ENCODE data around the gene EPHB4.

Gene EPHB4

GRCh38 chr7:100837099-100837836, 9.9 kb upstream of the EPHB4 start (continued):
- TF ChIP-seq GFI1B (tag by site-specific recombination; IDR thresholded peaks at IDR 0.05) (no peak), SALL2 (tag by site-specific recombination; IDR thresholded peaks at IDR 0.05; ENCODE audit: borderline replicate concordance) (no peak), ZNF747 (tag by site-specific recombination; IDR thresholded peaks at IDR 0.05) (no peak), ZNF292 (tag by site-specific recombination; IDR thresholded peaks at IDR 0.05; ENCODE audit: borderline replicate concordance, low read depth) (no peak), ZNF398 (tag by site-specific recombination; IDR thresholded peaks at IDR 0.05) (peak; percentile 25; the same call in 1 of the 2 replicates), BCL6B (tag by site-specific recombination; IDR thresholded peaks at IDR 0.05) (peak; percentile 44; the same call in 1 of the 2 replicates), ZNF704 (tag by site-specific recombination; IDR thresholded peaks at IDR 0.05) (no peak), ZBTB8A (tag by site-specific recombination; IDR thresholded peaks at IDR 0.05) (peak; percentile 67), ZNF169 (tag by site-specific recombination; IDR thresholded peaks at IDR 0.05) (no peak), ZSCAN5A (tag by site-specific recombination; IDR thresholded peaks at IDR 0.05) (peak; percentile 77; the same call in 1 of the 2 replicates), TSHZ1 (tag by site-specific recombination; IDR thresholded peaks at IDR 0.05; ENCODE audit: borderline replicate concordance) (no peak; the same call in 1 of the 2 replicates), ZNF362 (tag by site-specific recombination; IDR thresholded peaks at IDR 0.05) (peak; percentile 96), ZNF175 (tag by site-specific recombination; IDR thresholded peaks at IDR 0.05) (no peak), ZNF791 (tag by site-specific recombination; IDR thresholded peaks at IDR 0.05) (no peak), ZNF433 (tag by site-specific recombination; IDR thresholded peaks at IDR 0.05; ENCODE audit: low read depth) (no peak), ZNF23 (tag by site-specific recombination; IDR thresholded peaks at IDR 0.05; ENCODE audit: borderline replicate concordance) (no peak), ZNF560 (tag by site-specific recombination; IDR thresholded peaks at IDR 0.05; ENCODE audit: borderline replicate concordance) (no peak), ZBTB10 (tag by site-specific recombination; IDR thresholded peaks at IDR 0.05) (peak; percentile 64; the same call in 1 of the 2 replicates), ZNF449 (tag by site-specific recombination; IDR thresholded peaks at IDR 0.05) (peak; percentile 13; the same call in 1 of the 2 replicates), HOXA7 (CRISPR knock-in tag; IDR thresholded peaks at IDR 0.05; ENCODE audit: borderline replicate concordance) (no peak), ZNF114 (tag by site-specific recombination; IDR thresholded peaks at IDR 0.05) (no peak), ZNF785 (tag by site-specific recombination; IDR thresholded peaks at IDR 0.05) (peak; percentile 65; the same call in 1 of the 2 replicates), ZNF571 (tag by site-specific recombination; IDR thresholded peaks at IDR 0.05) (no peak)
